GM23248 (cell line): ENCODE measurements around the gene DNAJC24.
"Not testable (repeated sequence)": the region's sequence is repeated elsewhere in the genome, so short reads cannot be mapped to it uniquely, and the experiment has no call there.

ENCODE experiments used
- EZH2 ChIP-seq: fragments of 200-600 bp; sonication (generic); IDR thresholded peaks from 2 replicates; pipeline ENCODE4 v1.6.1; 2018; ENCODE audit warnings: antibody characterized with exemption, mild to moderate bottlenecking; ENCODE audit not compliant: insufficient read depth, poor library complexity, severe bottlenecking
- EZH2phosphoT487 ChIP-seq: fragments of 200-600 bp; sonication (generic); IDR thresholded peaks from 2 replicates; pipeline ENCODE4 v1.6.1; 2018; ENCODE audit warnings: antibody characterized with exemption, moderate library complexity, mild to moderate bottlenecking, low read depth; ENCODE audit not compliant: insufficient read depth

DNA sequence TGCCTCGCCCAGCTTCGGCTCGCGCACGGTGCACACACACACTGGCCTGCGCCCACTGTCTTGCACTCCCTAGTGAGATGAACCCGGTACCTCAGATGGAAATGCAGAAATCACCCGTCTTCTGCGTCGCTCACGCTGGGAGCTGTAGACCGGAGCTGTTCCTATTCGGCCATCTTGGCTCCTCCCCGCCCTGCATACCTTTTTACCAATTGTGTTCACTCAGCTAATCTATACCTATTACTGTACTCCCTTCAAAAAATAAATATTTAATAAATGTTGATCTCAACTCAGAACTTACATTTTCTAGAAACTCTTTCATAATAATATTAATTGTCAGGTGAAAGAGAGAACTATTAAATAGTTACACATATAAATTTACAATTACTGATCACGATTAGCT, 48.2 kb upstream of the DNAJC24 start:
- not testable (repeated sequence) for TF ChIP-seq EZH2phosphoT487, EZH2
